GM12878 (cell line): Measurements from ENCODE around the gene PCLO. TPM values are rescaled to one million over a fixed set of nuclear protein-coding genes. Genes with fewer than 3 reads are reported as not detected.

ENCODE experiments used
- ATAC-seq: fragments of 200-7000 bp; cut with Tn5 transposase; 3 replicates; pipeline ENCODE4 v1.9.1; 2020; ENCODE audit warnings: mild to moderate bottlenecking, moderate library complexity
- BruUV-seq: library from RNA; stranded (reverse); fragments of 400-500 nt; replicated peaks from 2 replicates; lab custom pipeline; 2021; lab: Mats Ljungman, UMichigan
- CTCF ChIA-PET: fragments of 300-600 bp; sonication (Branson Sonifier 250); formaldehyde crosslinking; extraction: SDS; loops from one replicate; lab custom pipeline; 2021; ENCODE audit warnings: inconsistent platforms; lab: Yijun Ruan, JAX
- POLR2A ChIA-PET: fragments of 350-600 bp; formaldehyde crosslinking; extraction: SDS; loops from one replicate; lab custom pipeline; 2021; ENCODE audit warnings: inconsistent platforms; lab: Charles Lee
- RAD21 ChIA-PET: fragments of 300-600 bp; sonication (Branson Sonifier 250); formaldehyde crosslinking; loops from one replicate; lab custom pipeline; 2023; ENCODE audit warnings: antibody characterized with exemption; ENCODE audit not compliant: unreplicated experiment; lab: Charles Lee
- SMC1A ChIA-PET: fragments of 300-600 bp; sonication (Branson Sonifier 250); formaldehyde crosslinking; loops from one replicate; lab custom pipeline; 2023; ENCODE audit not compliant: unreplicated experiment, uncharacterized antibody; lab: Charles Lee
- DNase-seq: peaks from one replicate; pipeline ENCODE4 v3.0.0-alpha.2; 2011; ENCODE audit warnings: low read depth, low spot score
- FAIRE-seq: peaks from 3 replicates; lab custom pipeline; 2011; peaks lifted over from hg19 to GRCh38; lab: Jason Lieb, UNC
- H2AFZ ChIP-seq: 2 replicates; pipeline ENCODE4 v1.6.0; 2011; ENCODE audit warnings: low read depth, low read length, control low read depth; ENCODE audit not compliant: control insufficient read depth
- H3K27ac ChIP-seq: 2 replicates; pipeline ENCODE4 v1.5.1; 2011; ENCODE audit warnings: control low read depth; ENCODE audit not compliant: control insufficient read depth, insufficient read depth
- H3K27me3 ChIP-seq, 2 experiments: replicated peaks in 1 of 2; 2 replicates each; pipeline versions ENCODE4 v1.6.0 to v1.6.1; 2011; ENCODE audit warnings: low read length in 1 of 2; ENCODE audit not compliant: control insufficient read depth in 2 of 2, insufficient read depth in 2 of 2
- H3K36me3 ChIP-seq, 2 experiments: 2 replicates each; pipeline ENCODE4 v1.5.1; 2011; ENCODE audit warnings: low read length in 1 of 2; ENCODE audit not compliant: control insufficient read depth in 2 of 2, insufficient read depth in 2 of 2
- H3K4me1 ChIP-seq: 2 replicates; pipeline ENCODE4 v1.6.1; 2011; ENCODE audit warnings: mild to moderate bottlenecking, low read length, moderate library complexity, mixed read lengths; ENCODE audit not compliant: control insufficient read depth, insufficient read depth
- H3K4me2 ChIP-seq: 2 replicates; pipeline ENCODE4 v1.6.0; 2011; ENCODE audit warnings: control low read depth; ENCODE audit not compliant: control insufficient read depth, insufficient read depth
- H3K4me3 ChIP-seq: fragments of 200-600 bp; sonication (generic); 2 replicates; pipeline ENCODE4 v1.5.1; 2016
- H3K79me2 ChIP-seq: 2 replicates; pipeline ENCODE4 v1.6.0; 2011; ENCODE audit warnings: low read length; ENCODE audit not compliant: control insufficient read depth, insufficient read depth
- H3K9ac ChIP-seq: 2 replicates; pipeline ENCODE4 v1.8.0; 2011; ENCODE audit warnings: low read length, control low read depth, mixed read lengths; ENCODE audit not compliant: control insufficient read depth, insufficient read depth
- H3K9me3 ChIP-seq: replicated peaks from 3 replicates; pipeline ENCODE4 v1.5.1; 2011; ENCODE audit warnings: mild to moderate bottlenecking, low read length; ENCODE audit not compliant: control insufficient read depth, insufficient read depth
- H4K20me1 ChIP-seq: 2 replicates; pipeline ENCODE4 v1.6.0; 2011; ENCODE audit not compliant: control insufficient read depth, insufficient read depth
- BMI1 ChIP-seq: fragments of 450-650 bp; IDR thresholded peaks from 2 replicates; pipeline ENCODE4 v1.6.1; 2016; ENCODE audit warnings: mild to moderate bottlenecking, moderate library complexity, borderline replicate concordance
- CUX1 ChIP-seq: IDR thresholded peaks from 2 replicates; pipeline ENCODE4 v1.6.1; 2012; ENCODE audit warnings: improper control_type of control experiment, low read depth, low read length; ENCODE audit not compliant: insufficient replicate concordance
- IRF4 ChIP-seq: IDR thresholded peaks from 2 replicates; pipeline ENCODE4 v1.6.1; 2011; ENCODE audit warnings: low read depth, low read length
- MLLT1 ChIP-seq: fragments of 450-650 bp; IDR thresholded peaks from 2 replicates; pipeline ENCODE4 v1.6.1; 2016; ENCODE audit warnings: mild to moderate bottlenecking
- NKRF ChIP-seq: fragments of 450-650 bp; conservative IDR thresholded peaks from 2 replicates; pipeline ENCODE4 v1.6.1; 2017; ENCODE audit warnings: mild to moderate bottlenecking, moderate library complexity
- RELA ChIP-seq: fragments of 450-650 bp; IDR thresholded peaks from 2 replicates; pipeline ENCODE4 v1.8.0; 2014; ENCODE audit warnings: borderline replicate concordance; ENCODE audit not compliant: partially characterized antibody
- SREBF2 ChIP-seq: IDR thresholded peaks from 2 replicates; pipeline ENCODE4 v1.6.1; 2012; ENCODE audit warnings: mild to moderate bottlenecking, low read length
- whole genome bisulfite sequencing: methylation state at CpG from one replicate; pipeline ENCODE4 v1.1.6; 2016; ENCODE audit warnings: low lambda C conversion rate; ENCODE audit not compliant: insufficient replicate concordance, insufficient coverage; ENCODE audit errors: missing lambda C conversion rate; 5-methylcytosine and 5-hydroxymethylcytosine counted together
- in situ Hi-C: fragments of 300-500 bp; cut with MboI; formaldehyde crosslinking; loops from 9 replicates; pipeline ENCODE4 v1.14.3; 2018; ENCODE audit warnings: mixed read lengths
- intact Hi-C: fragments of 100-400 bp; cut with micrococcal nuclease; formaldehyde crosslinking; loops from one replicate; pipeline ENCODE4 v1.14.2; 2022; ENCODE audit not compliant: unreplicated experiment
- polyA plus RNA-seq, 11 experiments: library from polyadenylated mRNA; depleted of rRNA in 4 of 11; unstranded in 6 of 11; stranded (reverse) in 5 of 11; fragments of >200 nt; fragmentation: Nextera tagmentation in 4 of 11; fragmentation: Illumina TruSeq in 1 of 11; extraction: Ambion mirVana in 4 of 11; extraction: Trizol in 1 of 11; gene quantifications; 1 replicate in 1 of 11; 2 replicates in 10 of 11; pipeline versions ENCODE4 v1.2.1 to v1.2.3, GENCODE V29; 2011 to 2016; ENCODE audit warnings: inconsistent platforms in 2 of 11, missing spikeins in 2 of 11, low read depth in 1 of 11
- total RNA-seq, 4 experiments: library from RNA; depleted of rRNA in 3 of 4; stranded (reverse); fragments of >200 nt in 3 of 4; fragmentation: Illumina TruSeq in 1 of 4; extraction: Trizol in 1 of 4; gene quantifications; 2 replicates each; pipeline versions ENCODE4 v1.2.1 to v1.2.3, GENCODE V29; 2013 to 2021
- TF ChIP-seq, protein P1 (sequence below): fragments of 450-650 bp; IDR thresholded peaks from 2 replicates; pipeline ENCODE4 v1.6.1; 2016; ENCODE audit warnings: mild to moderate bottlenecking

PCLO gene
- total and polyA plus RNA-seq, 10 of the 15 experiments (the other 5 are each of a cell fraction or from before 2014, with no cell fraction given) = 0.01 to 0.08 (median 0.03) TPM; not detected in 6

DNA sequence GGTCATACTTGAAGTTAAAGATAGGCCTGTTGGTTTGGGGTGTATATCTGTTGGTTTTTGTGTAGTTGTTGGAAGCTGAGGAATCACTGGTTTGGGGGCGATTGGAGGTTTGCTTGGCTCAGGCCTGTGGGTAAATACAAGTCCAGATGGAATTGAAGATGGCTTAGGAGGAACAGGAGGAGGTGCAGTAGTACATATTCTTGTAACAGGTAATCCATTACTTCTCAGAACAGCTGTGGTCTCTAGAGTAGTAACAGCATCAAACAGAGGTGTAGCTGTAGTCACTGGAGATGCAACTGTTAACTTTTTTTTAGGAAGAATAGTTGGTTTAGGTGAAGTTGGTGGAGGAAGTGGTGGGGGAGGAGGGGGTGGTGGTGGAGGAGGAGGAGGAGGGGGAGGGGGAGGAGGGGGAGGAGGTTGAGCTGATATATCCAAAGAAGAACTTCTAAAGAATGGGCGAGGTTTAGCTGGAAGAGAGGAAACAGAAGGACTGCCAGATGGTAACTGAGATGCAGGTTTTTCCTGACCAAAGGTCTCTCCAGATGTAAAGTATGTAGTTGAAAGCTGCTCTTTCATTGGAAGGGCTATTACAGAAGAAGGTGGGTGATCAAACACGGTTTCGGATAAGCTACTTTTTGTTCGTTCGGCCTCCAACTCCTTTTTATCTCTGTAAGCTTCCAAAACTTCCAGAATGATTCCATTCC is 209.2 kb downstream of the PCLO start (continued):
- no peak for TF ChIP-seq NKRF

- Histone ChIP-seq H3K4me3 (no peak overlapping the region), H3K27ac (no peak overlapping the region), H3K36me3 (no peaks in the 10 kb centered on the region), H3K9me3 (no peaks in the 10 kb centered on the region), H3K4me1 (no peaks in the 10 kb centered on the region), H3K9ac (no peak overlapping the region), H4K20me1 (no peaks in the 10 kb centered on the region), H3K27me3 (no peaks in the 10 kb centered on the region), H2AFZ (no peak overlapping the region), H3K79me2 (no peaks in the 10 kb centered on the region), H3K4me2 (no peak overlapping the region)
- ATAC-seq (no peak), DNase-seq (no peak), FAIRE-seq (no peak)
- no TSS peak for BruUV-seq
- TF ChIP-seq MLLT1 (no peak), IRF4 (no peak), CUX1 (no peak), RELA (no peak), SREBF2 (no peak), BMI1 (no peak)
- TF ChIP-seq, protein P1, sequence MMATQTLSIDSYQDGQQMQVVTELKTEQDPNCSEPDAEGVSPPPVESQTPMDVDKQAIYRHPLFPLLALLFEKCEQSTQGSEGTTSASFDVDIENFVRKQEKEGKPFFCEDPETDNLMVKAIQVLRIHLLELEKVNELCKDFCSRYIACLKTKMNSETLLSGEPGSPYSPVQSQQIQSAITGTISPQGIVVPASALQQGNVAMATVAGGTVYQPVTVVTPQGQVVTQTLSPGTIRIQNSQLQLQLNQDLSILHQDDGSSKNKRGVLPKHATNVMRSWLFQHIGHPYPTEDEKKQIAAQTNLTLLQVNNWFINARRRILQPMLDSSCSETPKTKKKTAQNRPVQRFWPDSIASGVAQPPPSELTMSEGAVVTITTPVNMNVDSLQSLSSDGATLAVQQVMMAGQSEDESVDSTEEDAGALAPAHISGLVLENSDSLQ = no peak
- ChIA-PET SMC1A (no interaction called here), RAD21 (no interaction called here), CTCF (no interaction called here), POLR2A (no interaction called here)
- intact Hi-C loops (no loop called here), in situ Hi-C loops (no loop called here)
- 4% methylated on average over 4 of the region's 4 CpGs for WGBS
Measured at GRCh38 chr7:82950436-82950835, 212.2 kb downstream of the PCLO start.
